Activated T-helper 1 cell treated with anti-CD3 and anti-CD28 coated beads, Interleukin-12 subunit alpha, Interleukin-12 subunit beta, Interleukin-2, Interleukin-4 antibody, amounts not matched to agents 30 ng/mL and 10 ng/mL and 1 ng/mL, durations not matched to agents 14 hours and 24 hours and 36 hours (primary cell): ENCODE data around the gene CRB1. TPM values are rescaled to one million over a fixed set of nuclear protein-coding genes. Genes with fewer than 3 reads are reported as not detected.

Source experiments
- DNase-seq: peaks from one replicate; pipeline ENCODE4 v3.0.0; 2021; ENCODE audit warnings: low spot score
- H3K27ac Mint-ChIP-seq: one replicate; pipeline ENCODE4 v1.8.0; 2021; ENCODE audit warnings: mild to moderate bottlenecking, mixed read lengths
- H3K27me3 Mint-ChIP-seq: one replicate; pipeline ENCODE4 v1.8.0; 2022; ENCODE audit warnings: mild to moderate bottlenecking, moderate library complexity, mixed read lengths; ENCODE audit not compliant: insufficient read depth
- H3K36me3 Mint-ChIP-seq: one replicate; pipeline ENCODE4 v1.8.0; 2021; ENCODE audit warnings: low read depth, mixed read lengths
- H3K4me1 Mint-ChIP-seq: one replicate; pipeline ENCODE4 v1.8.0; 2021; ENCODE audit warnings: low read depth, mixed read lengths
- H3K4me3 Mint-ChIP-seq: one replicate; pipeline ENCODE4 v1.8.0; 2021; ENCODE audit warnings: mild to moderate bottlenecking, moderate library complexity, mixed read lengths
- H3K9me3 Mint-ChIP-seq: one replicate; pipeline ENCODE4 v1.8.0; 2021; ENCODE audit warnings: mixed read lengths
- intact Hi-C: fragments of 100-400 bp; cut with micrococcal nuclease; formaldehyde crosslinking; loops from one replicate; pipeline ENCODE4 v1.15.1; 2024
- total RNA-seq: library from RNA; stranded (reverse); gene quantifications from 2 replicates; pipeline ENCODE4 v1.2.3, GENCODE V29; 2022

The CRB1 gene
- total RNA-seq, 1 donor from 2014 or later = not detected

GRCh38 chr1:197510691-197511378 lies 242.8 kb downstream of the CRB1 start:
- intact Hi-C loops = no loop called here
- H3K4me3 Mint-ChIP-seq = no peak overlapping the region
- H3K4me1 Mint-ChIP-seq = no peaks in the 10 kb centered on the region
- no peaks in the 10 kb centered on the region for H3K9me3 Mint-ChIP-seq
- H3K27me3 Mint-ChIP-seq = no peaks in the 10 kb centered on the region
- H3K36me3 Mint-ChIP-seq = peaks cover 9% of the 10 kb centered on the region
- H3K27ac Mint-ChIP-seq = no peak overlapping the region
- DNase-seq = no peak

- DNase-seq = no peak
- intact Hi-C loops = loop anchor here (5.0 kb wide), 1 partner anchor 113 kb away; no protein-coding TSS in a partner anchor
- no peak overlapping the region for H3K4me3 Mint-ChIP-seq
- no peak overlapping the region for H3K27ac Mint-ChIP-seq
- H3K27me3 Mint-ChIP-seq = no peaks in the 10 kb centered on the region
- H3K9me3 Mint-ChIP-seq = no peaks in the 10 kb centered on the region
- peaks cover 8% of the 10 kb centered on the region for H3K36me3 Mint-ChIP-seq
- no peaks in the 10 kb centered on the region for H3K4me1 Mint-ChIP-seq
These were observed 247.4 kb downstream of the CRB1 start for GRCh38 chr1:197515421-197515820.

GRCh38 chr1:197519741-197520334 lies 251.8 kb downstream of the CRB1 start:
- no peak for DNase-seq
- Mint-ChIP-seq H3K27me3 (no peaks in the 10 kb centered on the region), H3K27ac (no peak overlapping the region), H3K4me1 (peaks cover 7% of the 10 kb centered on the region), H3K36me3 (no peaks in the 10 kb centered on the region), H3K9me3 (no peaks in the 10 kb centered on the region), H3K4me3 (no peak overlapping the region)
- intact Hi-C loops = loop anchor here (2.0 to 10.0 kb wide), 5 partner anchors 118 to 1185 kb away; no protein-coding TSS in a partner anchor

GRCh38 chr1:197521118-197521739 lies 253.2 kb downstream of the CRB1 start:
- H3K4me1 Mint-ChIP-seq = peaks cover 7% of the 10 kb centered on the region
- intact Hi-C loops = loop anchor here (1.0 to 10.0 kb wide), 7 partner anchors 336 to 1184 kb away; no protein-coding TSS in a partner anchor
- no peaks in the 10 kb centered on the region for H3K36me3 Mint-ChIP-seq
- DNase-seq = no peak
- no peak overlapping the region for H3K27ac Mint-ChIP-seq
- no peaks in the 10 kb centered on the region for H3K9me3 Mint-ChIP-seq
- no peaks in the 10 kb centered on the region for H3K27me3 Mint-ChIP-seq
- H3K4me3 Mint-ChIP-seq = no peak overlapping the region

DNA sequence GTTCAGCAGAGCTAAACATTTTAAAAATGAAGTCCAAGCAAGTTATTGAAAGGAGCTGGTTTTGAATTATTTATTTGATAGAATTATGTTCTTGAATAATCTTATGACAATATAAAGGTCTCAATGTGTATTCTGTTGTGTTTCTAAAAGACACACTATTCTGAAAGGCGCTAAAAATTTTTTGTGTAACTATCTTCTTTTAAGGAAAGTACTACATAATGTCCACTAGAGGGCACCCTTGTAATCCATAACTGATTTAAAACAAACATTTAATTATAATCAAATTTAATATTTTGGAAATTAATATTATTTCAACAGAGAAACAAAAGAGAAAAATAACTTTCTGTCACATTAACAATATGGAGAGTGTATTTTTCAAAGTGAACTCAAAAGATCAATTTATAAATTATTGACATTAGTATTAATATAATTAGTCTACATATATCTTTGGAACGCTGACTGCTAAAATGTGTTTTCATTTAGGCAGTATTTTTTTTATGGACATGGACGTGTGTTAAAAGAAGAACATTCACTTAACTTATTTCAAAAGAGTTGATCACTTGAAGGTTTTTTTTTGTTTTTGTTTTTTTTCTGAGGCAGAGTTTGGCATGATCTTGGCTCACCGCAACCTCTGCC lies 258.8 kb downstream of the CRB1 start:
- Mint-ChIP-seq H3K9me3 (no peaks in the 10 kb centered on the region), H3K36me3 (no peaks in the 10 kb centered on the region), H3K4me3 (no peak overlapping the region), H3K27ac (no peak overlapping the region), H3K27me3 (no peaks in the 10 kb centered on the region), H3K4me1 (no peaks in the 10 kb centered on the region)
- intact Hi-C loops = loop anchor here (1.0 to 10.0 kb wide), 7 partner anchors 250 to 1178 kb away; partner anchors contain the start of genes C1orf53 and DENND1B
- no peak for DNase-seq

Other genes with a start within 250 kb of the CRB1 start
- not detected in 2 replicates for gene F13B, start 201.0 kb upstream of the CRB1 start, total RNA-seq
- gene ASPM, start 121.6 kb upstream of the CRB1 start, total RNA-seq = 26.8 and 27.5 TPM in 2 replicates
- gene ZBTB41, start 67.0 kb upstream of the CRB1 start, total RNA-seq = 4.1 and 4.3 TPM in 2 replicates